Caco-2 (cell line): Measurements from ENCODE around the gene PI4KA. TPM values are rescaled to one million over a fixed set of nuclear protein-coding genes. Genes with fewer than 3 reads are reported as not detected.

Experiments
- BruUV-seq: library from RNA; stranded (reverse); fragments of 400-500 nt; replicated peaks from 2 replicates; lab custom pipeline; 2021; lab: Mats Ljungman, UMichigan
- CTCF ChIA-PET: fragments of 300-600 bp; sonication (Branson Sonifier 250); formaldehyde crosslinking; loops from one replicate; lab custom pipeline; 2022; ENCODE audit warnings: antibody characterized with exemption; lab: Charles Lee
- POLR2A ChIA-PET: fragments of 300-600 bp; sonication (Branson Sonifier 250); formaldehyde crosslinking; loops from one replicate; lab custom pipeline; 2022; ENCODE audit warnings: antibody characterized with exemption; lab: Charles Lee
- DNase-seq, 2 experiments: peaks; one replicate each; pipeline versions ENCODE4 v3.0.0 to v3.0.0-alpha.2; 2020 to 2022
- H3K27me3 ChIP-seq: replicated peaks from 2 replicates; pipeline ENCODE4 v1.6.0; 2011; ENCODE audit warnings: low read length; ENCODE audit not compliant: control insufficient read depth, insufficient read depth
- H3K36me3 ChIP-seq: 2 replicates; pipeline ENCODE4 v1.5.1; 2011; ENCODE audit warnings: low read length; ENCODE audit not compliant: control insufficient read depth, insufficient read depth
- H3K4me1 ChIP-seq: fragments of 250-450 bp; sonication (Bioruptor Pico); 2 replicates; pipeline ENCODE4 v1.5.1; 2020; ENCODE audit warnings: mild to moderate bottlenecking
- H3K4me3 ChIP-seq: 2 replicates; pipeline ENCODE4 v1.5.1; 2011; ENCODE audit warnings: low read depth, mild to moderate bottlenecking, control low read depth, low read length
- H3K9me3 ChIP-seq: fragments of 250-450 bp; sonication (Bioruptor Pico); 2 replicates; pipeline ENCODE4 v1.5.1; 2020; ENCODE audit warnings: mild to moderate bottlenecking, moderate library complexity
- H3K27ac Mint-ChIP-seq: one replicate; pipeline ENCODE4 v1.8.0; 2022; ENCODE audit warnings: mixed read lengths; ENCODE audit not compliant: unreplicated experiment
- H3K27me3 Mint-ChIP-seq: one replicate; pipeline ENCODE4 v1.8.0; 2022; ENCODE audit warnings: mixed read lengths; ENCODE audit not compliant: insufficient read depth, unreplicated experiment
- H3K36me3 Mint-ChIP-seq: one replicate; pipeline ENCODE4 v1.8.0; 2022; ENCODE audit warnings: mild to moderate bottlenecking, mixed read lengths; ENCODE audit not compliant: insufficient read depth, unreplicated experiment
- H3K4me1 Mint-ChIP-seq: one replicate; pipeline ENCODE4 v1.8.0; 2022; ENCODE audit warnings: low read depth, mixed read lengths; ENCODE audit not compliant: unreplicated experiment
- H3K4me3 Mint-ChIP-seq: one replicate; pipeline ENCODE4 v1.8.0; 2022; ENCODE audit warnings: mild to moderate bottlenecking, moderate library complexity, mixed read lengths; ENCODE audit not compliant: unreplicated experiment
- H3K9me3 Mint-ChIP-seq: one replicate; pipeline ENCODE4 v1.8.0; 2022; ENCODE audit warnings: mixed read lengths; ENCODE audit not compliant: unreplicated experiment
- CTCF ChIP-seq, 2 experiments: fragments of 200-600 bp in 1 of 2; IDR thresholded peaks; 1 replicate in 1 of 2; 2 replicates in 1 of 2; pipeline versions ENCODE4 v1.5.1 to v1.8.0; 2011 to 2022; ENCODE audit warnings: antibody characterized with exemption in 1 of 2, control low read depth in 1 of 2, inconsistent platforms in 1 of 2, low read depth in 1 of 2, low read length in 1 of 2, mild to moderate bottlenecking in 1 of 2, moderate library complexity in 1 of 2; ENCODE audit not compliant: insufficient read depth in 1 of 2, severe bottlenecking in 1 of 2, unreplicated experiment in 1 of 2
- intact Hi-C: fragments of 100-400 bp; cut with micrococcal nuclease; formaldehyde crosslinking; loops from one replicate; pipeline ENCODE4 v1.10.0; 2022; ENCODE audit not compliant: unreplicated experiment
- total RNA-seq: library from RNA; stranded (reverse); gene quantifications from 2 replicates; pipeline ENCODE4 v1.2.3, GENCODE V29; 2022

Gene PI4KA
- total RNA-seq, 1 experiment from 2014 or later, result 66.9 TPM

GRCh38 chr22:20873214-20873613 lies 14.6 kb upstream of the PI4KA start:
- no peaks in the 10 kb centered on the region for H3K9me3 Mint-ChIP-seq
- Histone ChIP-seq H3K4me3 (no peak overlapping the region), H3K36me3 (no peaks in the 10 kb centered on the region), H3K4me1 (no peaks in the 10 kb centered on the region), H3K27me3 (no peaks in the 10 kb centered on the region), H3K9me3 (no peaks in the 10 kb centered on the region)
- H3K27ac Mint-ChIP-seq, result no peak overlapping the region
- no peak overlapping the region for H3K4me3 Mint-ChIP-seq
- peaks cover 32% of the 10 kb centered on the region for H3K36me3 Mint-ChIP-seq
- DNase-seq, result no peak
- no peaks in the 10 kb centered on the region for H3K4me1 Mint-ChIP-seq
- POLR2A ChIA-PET, result no interaction called here
- CTCF ChIA-PET, result no interaction called here
- BruUV-seq, result no TSS peak
- H3K27me3 Mint-ChIP-seq, result no peaks in the 10 kb centered on the region
- TF ChIP-seq CTCF (IDR thresholded peaks at IDR 0.05; ENCODE audit: insufficient read depth in 1 of 2, low read depth in 1 of 2, low read length in 1 of 2, severe bottlenecking in 1 of 2, unreplicated experiment in 1 of 2), result no peak
- intact Hi-C loops, result no loop called here

GRCh38 chr22:20869234-20869633 lies 10.6 kb upstream of the PI4KA start:
- peaks cover 29% of the 10 kb centered on the region for H3K4me1 ChIP-seq
- H3K9me3 ChIP-seq, result no peaks in the 10 kb centered on the region
- Mint-ChIP-seq H3K9me3 (no peaks in the 10 kb centered on the region), H3K4me1 (peaks cover 23% of the 10 kb centered on the region), H3K27me3 (no peaks in the 10 kb centered on the region), H3K27ac (no peak overlapping the region), H3K36me3 (peaks cover 28% of the 10 kb centered on the region), H3K4me3 (no peak overlapping the region)
- no peak for DNase-seq
- intact Hi-C loops, result no loop called here
- no peak overlapping the region for H3K4me3 ChIP-seq
- no peak for TF ChIP-seq CTCF (IDR thresholded peaks at IDR 0.05; ENCODE audit: insufficient read depth in 1 of 2, low read depth in 1 of 2, low read length in 1 of 2, severe bottlenecking in 1 of 2, unreplicated experiment in 1 of 2)
- ChIA-PET POLR2A (interaction anchor here (0.5 kb wide), 1 partner anchor 374 kb away, joined by 4 read pairs; the partner anchor contains the start of gene KLHL22), CTCF (interaction anchor here (0.5 kb wide), 1 partner anchor 103 kb away, joined by 5 read pairs; no protein-coding TSS in a partner anchor)
- H3K36me3 ChIP-seq, result no peaks in the 10 kb centered on the region; the same call in 1 of the 2 replicates
- no TSS peak for BruUV-seq
- no peaks in the 10 kb centered on the region for H3K27me3 ChIP-seq

- peaks cover 25% of the 10 kb centered on the region for H3K36me3 Mint-ChIP-seq
- Histone ChIP-seq H3K4me1 (peaks cover 29% of the 10 kb centered on the region), H3K9me3 (no peaks in the 10 kb centered on the region), H3K27me3 (no peaks in the 10 kb centered on the region), H3K36me3 (no peaks in the 10 kb centered on the region; the same call in 1 of the 2 replicates), H3K4me3 (no peak overlapping the region)
- ChIA-PET POLR2A (interaction anchor here (0.5 to 0.6 kb wide), 2 partner anchors 12 to 373 kb away, joined by 4 read pairs; partner anchors contain the start of gene KLHL22), CTCF (interaction anchor here (0.5 to 3.9 kb wide), 3 partner anchors 17 to 104 kb away, joined by 5 to 22 read pairs (median 8); no protein-coding TSS in a partner anchor)
- no peak overlapping the region for H3K4me3 Mint-ChIP-seq
- BruUV-seq, result no TSS peak
- H3K9me3 Mint-ChIP-seq, result no peaks in the 10 kb centered on the region
- H3K4me1 Mint-ChIP-seq, result peaks cover 23% of the 10 kb centered on the region
- intact Hi-C loops, result no loop called here
- no peak for TF ChIP-seq CTCF (IDR thresholded peaks at IDR 0.05; ENCODE audit: insufficient read depth in 1 of 2, low read depth in 1 of 2, low read length in 1 of 2, severe bottlenecking in 1 of 2, unreplicated experiment in 1 of 2)
- peak overlapping the region; percentile 69 for H3K27ac Mint-ChIP-seq
- no peaks in the 10 kb centered on the region for H3K27me3 Mint-ChIP-seq
- no peak for DNase-seq
Observed at GRCh38 chr22:20868025-20868962, 9.7 kb upstream of the PI4KA start.
